Keratinocyte (primary cell): ENCODE data around the gene MEGF11. TPM values are rescaled to one million over a fixed set of nuclear protein-coding genes. Genes with fewer than 3 reads are reported as not detected.

Source experiments
- DNase-seq: peaks from one replicate; pipeline ENCODE4 v3.0.0-alpha.2; 2011; ENCODE audit warnings: low read depth, missing footprints, low spot score
- FAIRE-seq: peaks from 2 replicates; lab custom pipeline; 2011; peaks lifted over from hg19 to GRCh38; lab: Jason Lieb, UNC
- H2AFZ ChIP-seq: 2 replicates; pipeline ENCODE4 v1.6.0; 2012; ENCODE audit warnings: low read length, control low read depth, inconsistent platforms; ENCODE audit not compliant: control insufficient read depth
- H3K27ac ChIP-seq: 2 replicates; pipeline ENCODE4 v1.5.1; 2011; ENCODE audit warnings: low read length; ENCODE audit not compliant: control insufficient read depth, insufficient read depth
- H3K27me3 ChIP-seq: 3 replicates; pipeline ENCODE4 v1.6.0; 2011; ENCODE audit warnings: low read length; ENCODE audit not compliant: control insufficient read depth, insufficient read depth; ENCODE audit errors: extremely low read depth
- H3K36me3 ChIP-seq, 2 experiments: 2 replicates in 1 of 2; 3 replicates in 1 of 2; pipeline ENCODE4 v1.5.1; 2011; ENCODE audit warnings: low read length in 2 of 2, mild to moderate bottlenecking in 1 of 2; ENCODE audit not compliant: control insufficient read depth in 2 of 2, insufficient read depth in 2 of 2; ENCODE audit errors: extremely low read depth in 1 of 2
- H3K4me1 ChIP-seq: 3 replicates; pipeline ENCODE4 v1.5.1; 2011; ENCODE audit warnings: low read length; ENCODE audit not compliant: control insufficient read depth, insufficient read depth; ENCODE audit errors: extremely low read depth
- H3K4me2 ChIP-seq: 3 replicates; pipeline ENCODE4 v1.6.0; 2011; ENCODE audit warnings: low read depth, low read length; ENCODE audit not compliant: control insufficient read depth, insufficient read depth; ENCODE audit errors: extremely low read depth
- H3K4me3 ChIP-seq, 3 experiments: fragments of 200-600 bp in 1 of 3; sonication (generic) in 1 of 3; 2 replicates in 2 of 3; 3 replicates in 1 of 3; pipeline ENCODE4 v1.5.1; 2011 to 2016; ENCODE audit warnings: low read length in 3 of 3, mild to moderate bottlenecking in 3 of 3, control low read depth in 2 of 3, inconsistent platforms in 1 of 3, low read depth in 1 of 3, mixed read lengths in 1 of 3, mixed run types in 1 of 3, moderate library complexity in 1 of 3; ENCODE audit not compliant: control insufficient read depth in 2 of 3, insufficient read depth in 2 of 3; ENCODE audit errors: extremely low read depth in 1 of 3
- H3K79me2 ChIP-seq: 2 replicates; pipeline ENCODE4 v1.6.0; 2012; ENCODE audit warnings: low read length; ENCODE audit not compliant: control insufficient read depth, insufficient read depth
- H3K9ac ChIP-seq: 3 replicates; pipeline ENCODE4 v1.6.0; 2011; ENCODE audit warnings: low read length; ENCODE audit not compliant: control insufficient read depth, insufficient read depth; ENCODE audit errors: extremely low read depth
- H3K9me1 ChIP-seq: 3 replicates; pipeline ENCODE4 v1.6.0; 2011; ENCODE audit warnings: low read length; ENCODE audit not compliant: control insufficient read depth, insufficient read depth; ENCODE audit errors: extremely low read depth
- H3K9me3 ChIP-seq: 2 replicates; pipeline ENCODE4 v1.5.1; 2012; ENCODE audit warnings: low read depth, low read length; ENCODE audit not compliant: control insufficient read depth
- H4K20me1 ChIP-seq: 3 replicates; pipeline ENCODE4 v1.6.0; 2011; ENCODE audit warnings: low read length; ENCODE audit not compliant: control insufficient read depth, insufficient read depth; ENCODE audit errors: extremely low read depth
- CTCF ChIP-seq, 3 experiments: IDR thresholded peaks in 1 of 3; conservative IDR thresholded peaks in 1 of 3; optimal IDR thresholded peaks in 1 of 3; 2 replicates in 2 of 3; 3 replicates in 1 of 3; pipeline versions ENCODE3 to v1.5.1; 2011; ENCODE audit warnings: low read length in 3 of 3, mild to moderate bottlenecking in 3 of 3, moderate library complexity in 2 of 3, control low read depth in 1 of 3, inconsistent platforms in 1 of 3; ENCODE audit not compliant: insufficient read depth in 2 of 3; ENCODE audit errors: extremely low read depth in 1 of 3
- EZH2 ChIP-seq: IDR thresholded peaks from one replicate; pipeline ENCODE4 v1.6.1; 2012; ENCODE audit warnings: inconsistent platforms, mild to moderate bottlenecking, low read length, moderate library complexity
- dilution Hi-C: fragments of 300-500 bp; cut with MboI; formaldehyde crosslinking; loops from one replicate; pipeline ENCODE4 v1.7.0; 2020; ENCODE audit warnings: low sequenced_read_pairs; ENCODE audit not compliant: extremely low pct_ligation_motif_present
- polyA plus RNA-seq, 5 experiments: library from polyadenylated mRNA; depleted of rRNA in 3 of 5; stranded (reverse) in 3 of 5; stranded (forward) in 1 of 5; unstranded in 1 of 5; fragments of >200 nt; gene quantifications; 1 replicate in 1 of 5; 2 replicates in 3 of 5; 3 replicates in 1 of 5; pipeline versions ENCODE4 v1.2.1 to v1.2.3, GENCODE V29; 2011 to 2012; ENCODE audit warnings: missing spikeins in 2 of 5, low read depth in 1 of 5, low replicate concordance in 1 of 5

MEGF11 gene
- polyA plus RNA-seq, 1 donor (not counting 4 experiments of a cell fraction or from before 2014, with no cell fraction given) = not detected

- dilution Hi-C loops = no loop called here
- H3K4me1 ChIP-seq = no peaks in the 10 kb centered on the region
These were observed 334.2 kb downstream of the MEGF11 start for GRCh38 chr15:65919353-65919752.

GRCh38 chr15:65918945-65919344 lies 334.6 kb downstream of the MEGF11 start:
- FAIRE-seq = no peak

More at GRCh38 chr15:65919353-65919752, 334.2 kb downstream of the MEGF11 start:
- Histone ChIP-seq H3K9me3 (no peaks in the 10 kb centered on the region), H3K4me3 (no peak overlapping the region), H4K20me1 (no peaks in the 10 kb centered on the region), H3K9me1 (no peaks in the 10 kb centered on the region), H3K27ac (no peak overlapping the region), H3K4me2 (no peak overlapping the region), H3K36me3 (peaks cover 0 to 6% of the 10 kb centered on the region in 2 experiments), H2AFZ (no peak overlapping the region), H3K9ac (no peak overlapping the region), H3K27me3 (no peaks in the 10 kb centered on the region), H3K79me2 (no peaks in the 10 kb centered on the region)
- DNase-seq = no peak
- no peak for TF ChIP-seq EZH2
- no peak for TF ChIP-seq CTCF (optimal IDR thresholded peaks at IDR 0.05 in 1 of 3, IDR thresholded peaks at IDR 0.05 in 1 of 3, conservative IDR thresholded peaks at IDR 0.05 in 1 of 3; ENCODE audit: extremely low read depth in 1 of 3, insufficient read depth in 2 of 3, low read length in 3 of 3)
- no peak for FAIRE-seq

More at GRCh38 chr15:65918945-65919344, 334.6 kb downstream of the MEGF11 start:
- H3K4me2 ChIP-seq = no peak overlapping the region
- dilution Hi-C loops = no loop called here
- no peak for DNase-seq
- H3K9me3 ChIP-seq = no peaks in the 10 kb centered on the region
- H3K9ac ChIP-seq = no peak overlapping the region
- H3K4me3 ChIP-seq = no peak overlapping the region
- H3K27ac ChIP-seq = no peak overlapping the region
- H3K36me3 ChIP-seq = peaks cover 0 to 6% of the 10 kb centered on the region in 2 experiments
- TF ChIP-seq EZH2 (no peak), CTCF (optimal IDR thresholded peaks at IDR 0.05 in 1 of 3, IDR thresholded peaks at IDR 0.05 in 1 of 3, conservative IDR thresholded peaks at IDR 0.05 in 1 of 3; ENCODE audit: extremely low read depth in 1 of 3, insufficient read depth in 2 of 3, low read length in 3 of 3) (no peak)
- no peaks in the 10 kb centered on the region for H3K4me1 ChIP-seq
- H2AFZ ChIP-seq = no peak overlapping the region
- H3K27me3 ChIP-seq = no peaks in the 10 kb centered on the region
- no peaks in the 10 kb centered on the region for H3K9me1 ChIP-seq
- no peaks in the 10 kb centered on the region for H3K79me2 ChIP-seq
- no peaks in the 10 kb centered on the region for H4K20me1 ChIP-seq
